GM06990 (cell line): ENCODE results near the gene IFITM10.
"Not testable (repeated sequence)": the region's sequence is repeated elsewhere in the genome, so short reads cannot be mapped to it uniquely, and the experiment has no call there.

ENCODE experiments used
- DNase-seq: peaks from one replicate; pipeline ENCODE4 v3.0.0-alpha.2; 2011; ENCODE audit not compliant: insufficient read length; ENCODE audit errors: extremely low read depth
- H3K27me3 ChIP-seq: replicated peaks from 2 replicates; pipeline ENCODE4 v1.6.0; 2011; ENCODE audit warnings: low read length; ENCODE audit not compliant: control insufficient read depth, insufficient read depth
- H3K36me3 ChIP-seq: 2 replicates; pipeline ENCODE4 v1.5.1; 2011; ENCODE audit warnings: low read length; ENCODE audit not compliant: control insufficient read depth, insufficient read depth
- H3K4me3 ChIP-seq: replicated peaks from 2 replicates; pipeline ENCODE4 v1.5.1; 2011; ENCODE audit warnings: low read depth, mild to moderate bottlenecking, control low read depth, low read length
- CTCF ChIP-seq: IDR thresholded peaks from 2 replicates; pipeline ENCODE4 v1.5.1; 2011; ENCODE audit warnings: low read length, control low read depth, mild to moderate bottlenecking, inconsistent platforms; ENCODE audit not compliant: insufficient read depth, poor library complexity, severe bottlenecking

IFITM10 gene

GRCh38 chr11:1693327-1694063 is 56.9 kb downstream of the IFITM10 start:
- DNase-seq = peak; percentile 66
- peak; percentile 99 for TF ChIP-seq CTCF
- H3K4me3 ChIP-seq = no peak overlapping the region; the same call in 1 of the 2 replicates
- no peaks in the 10 kb centered on the region; the same call in none of the 2 replicates for H3K27me3 ChIP-seq
- no peaks in the 10 kb centered on the region for H3K36me3 ChIP-seq

- Histone ChIP-seq H3K4me3 (no peak overlapping the region), H3K36me3 (no peaks in the 10 kb centered on the region), H3K27me3 (no peaks in the 10 kb centered on the region; the same call in none of the 2 replicates)
- DNase-seq = no peak
- no peak for TF ChIP-seq CTCF
These were observed 57.6 kb downstream of the IFITM10 start for GRCh38 chr11:1692708-1693326.

GRCh38 chr11:1691878-1692707 is 58.3 kb downstream of the IFITM10 start:
- DNase-seq = no peak
- Histone ChIP-seq H3K4me3 (no peak overlapping the region), H3K36me3 (no peaks in the 10 kb centered on the region), H3K27me3 (no peaks in the 10 kb centered on the region; the same call in none of the 2 replicates)
- TF ChIP-seq CTCF = no peak

GRCh38 chr11:1691026-1691877 is 59.1 kb downstream of the IFITM10 start:
- no peaks in the 10 kb centered on the region for H3K36me3 ChIP-seq
- no peak overlapping the region for H3K4me3 ChIP-seq
- TF ChIP-seq CTCF = no peak
- DNase-seq = no peak
- no peaks in the 10 kb centered on the region; the same call in none of the 2 replicates for H3K27me3 ChIP-seq

- TF ChIP-seq CTCF = no peak
- no peak for DNase-seq
- H3K27me3 ChIP-seq = no peaks in the 10 kb centered on the region; the same call in none of the 2 replicates
These were observed 60.0 kb downstream of the IFITM10 start for GRCh38 chr11:1690167-1691025.

GRCh38 chr11:1689250-1690166 is 60.9 kb downstream of the IFITM10 start:
- not testable (repeated sequence) for H3K4me3 ChIP-seq, DNase-seq, H3K27me3 ChIP-seq, H3K36me3 ChIP-seq

More at GRCh38 chr11:1690167-1691025, 60.0 kb downstream of the IFITM10 start:
- H3K36me3 ChIP-seq = no peaks in the 10 kb centered on the region
- H3K4me3 ChIP-seq = no peak overlapping the region
